HG03442 (cell line): ENCODE measurements around the gene RPL10A.

Source experiments
- ATAC-seq: cut with Tn5 transposase; IDR thresholded peaks from one replicate; pipeline ENCODE4 v1.9.1; 2021; ENCODE audit warnings: mild to moderate bottlenecking, moderate library complexity; ENCODE audit not compliant: unreplicated experiment

Gene RPL10A

GRCh38 chr6:35489995-35490791 lies 22.0 kb downstream of the RPL10A start:
- ATAC-seq, result no peak

GRCh38 chr6:35490821-35491557 lies 22.8 kb downstream of the RPL10A start:
- ATAC-seq, result no peak

- ATAC-seq, result no peak
Measured at GRCh38 chr6:35491558-35492257, 23.5 kb downstream of the RPL10A start.

- ATAC-seq, result no peak
Measured at GRCh38 chr6:35492258-35492973, 24.2 kb downstream of the RPL10A start.

- ATAC-seq, result no peak
Measured at GRCh38 chr6:35492974-35493284, 24.7 kb downstream of the RPL10A start.

- no peak for ATAC-seq
Measured at GRCh38 chr6:35493307-35493983, 25.2 kb downstream of the RPL10A start.

GRCh38 chr6:35494161-35494563 lies 26.0 kb downstream of the RPL10A start:
- no peak for ATAC-seq

- no peak for ATAC-seq
Measured at GRCh38 chr6:35495258-35496035, 27.2 kb downstream of the RPL10A start.

- no peak for ATAC-seq
Measured at GRCh38 chr6:35496036-35496840, 28.0 kb downstream of the RPL10A start.

- no peak for ATAC-seq
Measured at GRCh38 chr6:35496841-35497570, 28.8 kb downstream of the RPL10A start, which contains the start of gene TEAD3. TSS of gene TEAD3 (minus strand) at chr6:35497079.

GRCh38 chr6:35497571-35498421 lies 29.6 kb downstream of the RPL10A start:
- ATAC-seq, result no peak

GRCh38 chr6:35498422-35499067 lies 30.3 kb downstream of the RPL10A start:
- no peak for ATAC-seq

- ATAC-seq, result no peak
Measured at GRCh38 chr6:35499372-35499771, 31.2 kb downstream of the RPL10A start.

GRCh38 chr6:35500782-35501181 lies 32.6 kb downstream of the RPL10A start:
- ATAC-seq, result no peak

GRCh38 chr6:35501784-35502183 lies 33.6 kb downstream of the RPL10A start:
- no peak for ATAC-seq

- no peak for ATAC-seq
Measured at GRCh38 chr6:35503534-35503933, 35.3 kb downstream of the RPL10A start.

- no peak for ATAC-seq
Measured at GRCh38 chr6:35505999-35506412, 37.8 kb downstream of the RPL10A start.
